ENCODE results near the gene EXOC4.
"Not testable (repeated sequence)": the region's sequence is repeated elsewhere in the genome, so short reads cannot be mapped to it uniquely, and the experiment has no call there.

The EXOC4 gene

DNA sequence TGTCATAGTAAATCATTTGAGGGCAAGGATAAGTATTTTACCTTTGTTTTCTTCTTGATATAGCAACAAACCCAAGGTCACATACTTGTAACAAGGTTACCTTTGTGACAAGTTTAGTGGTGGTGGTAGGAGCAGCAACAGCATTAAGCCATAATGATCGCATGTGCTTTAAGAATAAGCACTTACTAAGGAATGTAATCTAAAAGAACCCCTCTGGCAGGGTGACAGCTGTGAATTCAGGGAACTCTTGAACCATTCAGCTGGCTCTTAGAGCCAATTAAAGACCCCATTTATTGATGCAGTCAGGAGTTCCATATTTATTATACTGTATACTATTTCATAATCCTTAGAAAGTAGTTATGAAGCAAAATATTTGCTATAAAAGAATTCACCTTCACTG is 370.8 kb downstream of the EXOC4 start:
- DNase-seq (ENCODE audit: low read depth in 2 of 2), result no peak

DNA sequence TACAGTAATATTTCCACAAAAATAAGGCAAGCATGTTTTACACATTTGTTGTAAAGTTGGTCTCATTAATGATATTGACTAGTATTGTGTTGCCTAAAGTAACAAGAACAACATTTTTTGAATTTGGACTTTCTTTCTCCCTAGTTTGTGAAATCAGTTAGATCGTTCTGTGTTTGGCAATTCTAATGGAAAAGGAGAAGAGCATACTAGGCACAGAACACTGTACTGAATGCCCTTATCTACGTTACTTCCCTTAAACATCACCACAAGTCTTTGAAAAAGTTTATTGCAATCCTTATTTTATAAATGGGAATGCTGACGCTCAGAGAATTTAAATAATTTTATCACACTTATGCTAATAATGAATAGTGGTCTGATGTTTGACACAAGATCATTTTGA is 372.2 kb downstream of the EXOC4 start:
- DNase-seq (ENCODE audit: low read depth in 2 of 2), result no peak

DNA sequence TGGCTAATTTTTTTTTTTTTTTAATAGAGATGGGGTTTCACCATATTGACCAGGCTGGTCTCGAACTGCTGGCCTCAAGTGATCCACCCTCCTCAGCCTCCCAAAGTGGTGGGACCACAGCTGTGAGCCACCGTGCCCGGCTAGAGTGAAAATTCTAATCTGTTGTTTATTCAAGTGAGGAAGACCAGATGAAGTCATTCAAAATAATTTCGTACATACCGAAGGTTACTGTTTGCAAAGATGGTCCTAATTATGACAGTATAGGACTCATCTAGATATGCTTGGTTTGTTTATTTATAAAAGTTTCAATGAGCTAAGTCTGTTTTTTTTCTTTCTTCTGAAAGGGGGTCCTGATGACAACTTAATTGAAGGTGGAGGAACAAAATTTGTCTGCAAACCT is 376.8 kb downstream of the EXOC4 start:
- no peak for DNase-seq (ENCODE audit: low read depth in 2 of 2)

DNA sequence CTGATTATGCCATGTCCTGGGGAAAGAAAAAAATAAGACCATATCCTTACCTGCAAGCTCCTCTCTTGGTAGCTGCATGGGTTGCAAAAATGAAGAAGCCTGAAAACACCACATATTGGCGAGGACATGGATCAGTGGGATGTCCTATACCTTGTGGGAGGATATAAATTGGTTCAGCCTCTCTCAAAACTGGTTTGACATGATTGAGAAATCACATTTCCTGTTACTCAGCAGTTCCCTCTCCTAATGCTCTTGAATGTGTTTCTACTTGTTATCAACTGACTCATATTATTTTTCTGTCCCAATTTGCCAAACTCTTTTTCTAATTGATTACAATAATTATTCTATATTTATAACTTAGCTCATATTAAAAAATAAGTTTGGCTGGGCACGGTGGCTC is 380.2 kb downstream of the EXOC4 start:
- no peak for DNase-seq (ENCODE audit: low read depth in 2 of 2)

DNA sequence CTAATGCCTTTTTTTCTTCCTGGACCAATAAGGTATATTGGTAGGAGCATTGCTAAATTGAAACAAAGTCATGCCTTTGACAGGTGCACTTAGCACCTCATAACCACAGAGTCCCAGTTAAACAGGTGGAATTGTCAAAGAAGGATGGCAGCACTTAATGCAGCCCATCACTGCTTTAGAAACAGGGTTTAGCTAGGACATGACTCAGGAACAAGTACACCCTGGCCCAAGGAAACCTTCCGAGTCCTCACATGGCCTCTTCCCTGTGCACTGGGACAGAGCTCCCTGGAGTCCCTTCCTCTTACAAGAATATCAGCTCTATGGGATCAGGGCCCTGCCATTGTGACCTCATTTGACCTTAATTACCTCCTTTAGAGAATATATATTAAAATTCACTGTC is 382.7 kb downstream of the EXOC4 start:
- no peak for DNase-seq (ENCODE audit: low read depth in 2 of 2)

DNA sequence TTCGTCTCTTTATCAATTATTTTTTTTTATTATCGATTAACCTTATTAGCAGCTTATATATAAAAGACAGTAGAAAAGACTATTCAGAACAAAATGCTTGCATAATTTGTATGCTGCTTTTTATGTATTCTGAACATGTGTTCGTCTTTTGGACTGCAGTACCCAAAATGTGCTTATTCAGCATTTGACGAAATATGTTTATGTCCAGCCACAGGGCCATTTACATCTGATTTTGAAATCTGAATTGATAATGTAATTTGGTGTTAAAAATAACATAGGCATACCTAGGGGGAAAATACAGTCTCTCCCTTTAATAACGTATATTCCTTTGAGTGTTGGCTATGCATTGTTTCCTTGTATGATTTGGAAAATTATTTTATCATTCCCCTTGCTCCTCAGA is 386.0 kb downstream of the EXOC4 start:
- DNase-seq (ENCODE audit: low read depth in 2 of 2), result no peak

DNA sequence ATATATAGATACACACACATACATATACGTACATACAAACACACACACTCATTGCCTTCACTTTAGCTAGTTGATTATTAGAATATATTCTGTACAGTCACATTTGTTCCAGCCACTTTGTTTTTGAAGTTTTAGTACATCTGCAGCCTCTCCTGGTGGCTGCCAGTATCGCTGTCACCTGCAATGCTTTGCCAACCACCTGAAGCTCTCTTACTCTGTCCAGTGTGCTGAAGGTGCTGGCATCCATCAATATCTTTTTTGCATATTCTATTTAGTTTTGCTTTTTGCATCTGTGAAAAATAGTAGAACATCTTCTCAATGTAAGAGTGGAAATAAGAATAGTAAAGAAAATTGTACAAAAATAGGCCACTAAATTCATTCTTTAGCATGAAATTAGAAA is 388.6 kb downstream of the EXOC4 start:
- DNase-seq (ENCODE audit: low read depth in 2 of 2), result no peak

DNA sequence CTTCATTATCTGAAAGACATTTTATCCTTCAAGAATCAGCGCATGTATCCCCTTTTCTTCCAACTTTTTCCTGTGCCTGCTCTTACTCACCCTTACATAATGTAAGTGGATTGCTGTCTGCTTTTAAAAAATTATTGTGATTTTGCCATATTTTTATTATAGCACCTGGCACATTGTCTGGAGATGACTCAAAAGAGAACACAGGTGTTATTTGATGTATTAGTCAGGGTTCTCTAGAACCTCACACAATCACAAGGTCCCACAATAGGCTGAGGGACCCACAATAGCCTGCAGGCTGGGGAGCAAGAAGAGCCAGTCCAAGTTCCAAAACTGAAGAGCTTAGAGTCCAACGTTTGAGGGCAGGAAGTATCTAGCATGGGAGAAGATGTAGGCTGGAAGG is 390.0 kb downstream of the EXOC4 start:
- no peak for DNase-seq (ENCODE audit: low read depth in 2 of 2)

DNA sequence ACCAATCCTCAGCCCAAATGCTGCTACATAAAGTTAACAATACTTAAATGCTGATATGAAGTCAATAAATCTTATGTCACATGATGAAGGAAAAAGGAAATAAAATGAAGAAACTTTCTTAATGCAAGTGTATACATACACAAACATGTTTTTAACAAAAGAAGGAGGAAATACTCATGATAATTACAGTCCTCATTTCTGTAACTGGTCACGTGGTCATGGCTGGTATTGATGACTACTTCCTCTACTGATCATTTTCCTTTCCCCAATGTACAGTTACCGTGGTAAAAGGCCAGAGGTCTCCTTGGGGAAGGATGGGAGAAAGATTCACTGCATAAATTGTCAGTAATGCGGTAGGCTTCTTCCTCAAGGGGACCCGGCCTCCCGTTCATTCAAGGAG is 390.8 kb downstream of the EXOC4 start:
- not testable (repeated sequence) for DNase-seq (ENCODE audit: low read depth in 2 of 2)

DNA sequence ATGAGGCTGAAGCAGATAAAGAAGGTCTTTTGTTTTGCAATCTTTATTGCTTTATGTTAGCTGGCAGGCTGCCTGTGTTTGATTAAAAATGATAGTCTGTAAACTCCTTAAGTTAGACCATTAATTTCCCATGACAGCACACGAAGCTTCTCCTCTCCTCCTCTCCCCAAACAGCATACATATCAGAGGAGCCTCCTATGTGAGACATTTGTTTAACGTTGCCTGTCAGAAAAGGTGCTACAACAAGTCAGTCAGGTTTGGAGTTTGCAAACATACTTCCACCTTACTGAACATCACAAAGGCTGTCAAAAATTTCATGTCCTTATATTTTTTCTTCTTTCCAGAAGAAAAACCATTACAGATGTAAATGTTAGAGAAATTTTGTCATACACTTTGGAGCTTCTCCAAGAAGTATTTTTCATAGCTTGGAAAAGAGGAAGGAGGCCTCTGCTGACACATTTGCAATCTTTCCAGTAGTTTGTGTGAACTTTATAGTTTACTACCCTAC is 393.1 kb downstream of the EXOC4 start:
- no peak for DNase-seq (ENCODE audit: low read depth in 2 of 2)

DNA sequence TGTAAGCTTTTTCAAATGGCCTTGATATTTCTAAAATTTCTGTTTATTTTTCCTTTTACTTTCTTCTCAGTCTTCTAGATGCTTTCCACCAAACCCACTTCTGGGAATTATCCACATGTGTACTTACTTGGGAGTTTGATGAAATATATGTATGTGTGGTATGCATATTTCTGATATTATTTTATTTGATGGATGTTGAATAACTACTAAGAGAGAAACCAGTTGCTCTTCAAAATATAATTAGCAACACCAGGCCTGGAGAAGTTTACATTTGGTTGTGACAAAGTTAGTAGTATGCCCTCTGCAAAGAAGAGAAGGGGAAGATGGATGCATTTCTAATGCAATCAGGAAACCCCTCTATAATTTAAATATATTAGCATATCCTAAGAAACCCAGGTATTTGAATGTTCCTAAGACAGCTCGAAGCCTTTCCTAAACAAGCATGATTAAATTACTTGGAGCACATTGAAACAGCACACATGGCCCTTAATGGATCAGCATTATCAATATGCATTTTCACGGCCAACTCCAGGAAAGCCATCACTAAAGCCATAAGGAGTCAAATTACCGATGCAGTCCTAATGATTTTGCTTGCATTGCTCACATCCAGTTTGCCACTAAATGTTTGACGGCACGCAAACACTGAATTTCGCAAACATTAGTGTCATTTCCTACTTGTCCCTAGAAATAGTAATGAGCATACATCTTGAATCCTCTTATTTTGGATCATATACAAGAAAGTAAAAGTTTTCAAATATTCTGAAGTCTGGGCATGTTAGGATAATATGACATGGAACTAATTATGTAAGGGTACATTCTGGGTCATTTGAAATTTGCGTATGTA is 393.8 kb downstream of the EXOC4 start:
- DNase-seq (ENCODE audit: low read depth in 2 of 2), result no peak

DNA sequence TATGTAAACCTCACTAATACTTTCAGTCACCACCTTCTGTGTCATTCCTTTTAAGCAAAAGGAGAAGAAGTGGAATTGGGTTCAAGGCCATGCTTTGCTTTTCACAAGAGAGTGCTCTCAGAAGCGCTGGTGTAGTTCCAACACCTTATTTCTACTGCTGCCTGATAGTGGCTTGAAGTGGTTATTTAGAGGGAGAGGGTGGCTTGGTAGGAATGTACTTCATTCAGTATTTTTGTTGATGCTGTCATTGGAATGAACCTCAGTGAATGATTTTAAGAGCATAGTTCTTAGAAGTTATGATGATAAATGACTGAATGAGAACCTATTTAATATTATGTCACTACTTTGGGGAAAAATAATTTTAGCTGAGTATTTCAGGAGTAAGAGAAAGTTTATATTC is 396.7 kb downstream of the EXOC4 start:
- DNase-seq (ENCODE audit: low read depth in 2 of 2), result no peak

DNA sequence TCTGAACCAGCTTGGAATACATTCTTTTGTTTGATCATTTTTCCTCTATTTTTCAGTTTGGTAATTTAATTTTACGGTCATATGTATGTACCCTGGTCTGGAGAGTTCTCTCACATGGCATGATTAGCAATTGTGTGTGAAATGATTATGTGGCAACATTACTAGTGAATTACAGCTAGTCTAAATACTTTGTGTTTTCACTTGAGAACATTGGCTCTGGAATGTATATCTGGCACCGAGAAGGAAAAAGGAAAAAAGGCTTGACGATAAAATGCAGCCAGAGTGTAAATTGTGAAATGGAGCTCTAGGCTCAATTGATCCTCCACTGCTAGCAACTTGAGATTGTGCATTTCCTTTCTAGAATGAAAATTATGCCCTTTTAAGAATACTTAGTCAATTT is 397.2 kb downstream of the EXOC4 start:
- no peak for DNase-seq (ENCODE audit: low read depth in 2 of 2)

DNA sequence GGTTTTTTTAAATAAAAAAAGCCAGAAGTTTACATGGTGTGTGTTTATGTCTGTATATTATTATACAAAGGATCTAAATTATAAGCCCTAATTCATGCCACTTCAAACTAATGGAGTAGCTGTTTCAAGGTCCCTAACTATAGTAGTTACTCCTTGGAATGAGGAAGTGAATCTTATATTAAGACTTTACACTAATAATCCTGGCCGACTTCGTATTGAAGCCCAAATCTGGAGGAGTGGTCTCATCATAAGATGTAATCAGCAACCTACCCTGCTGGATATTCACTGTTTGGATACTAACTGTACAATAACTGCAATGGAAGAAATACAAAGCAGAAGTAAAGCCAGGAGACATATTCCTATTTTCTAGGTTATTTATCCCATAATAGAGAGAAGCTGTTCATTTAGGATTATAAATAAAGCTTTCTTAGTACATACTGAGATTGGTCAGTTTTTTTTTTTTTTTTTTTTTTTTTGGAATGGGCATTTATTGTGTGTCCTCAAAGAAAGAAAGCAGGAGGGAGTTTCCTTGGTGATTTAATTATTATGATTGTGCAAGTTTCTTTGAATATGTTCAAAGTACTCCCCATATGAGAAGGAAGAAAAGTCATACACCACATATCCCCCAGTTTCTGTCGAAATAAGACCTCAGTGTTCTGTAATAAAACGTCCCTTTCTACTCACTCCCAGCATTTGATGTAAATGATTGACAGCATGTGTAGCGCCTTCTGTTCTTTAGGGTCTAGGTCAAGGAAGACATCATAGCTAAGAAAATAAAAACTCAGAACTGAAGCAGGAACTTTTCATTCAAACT is 397.8 kb downstream of the EXOC4 start:
- DNase-seq (ENCODE audit: low read depth in 2 of 2), result no peak

DNA sequence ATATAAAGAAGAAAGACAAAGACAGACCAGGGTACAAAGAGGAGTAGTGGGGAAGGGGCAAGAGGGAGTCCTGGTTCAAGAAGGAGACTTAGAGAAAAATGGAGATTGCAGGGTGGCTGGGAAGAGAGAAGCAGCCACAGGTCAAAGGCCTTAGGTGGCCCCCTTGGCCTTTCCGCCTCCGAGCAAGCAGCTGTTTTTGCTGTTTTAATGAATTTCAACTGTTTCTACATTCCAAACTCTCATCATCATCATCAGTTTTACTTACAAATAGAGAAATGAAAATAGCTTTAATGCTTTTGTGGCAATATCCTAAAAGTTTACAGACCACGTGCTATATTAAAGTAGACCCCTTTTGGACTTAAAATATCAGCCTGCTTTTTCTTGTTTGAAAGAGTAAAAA is 399.7 kb downstream of the EXOC4 start:
- no peak for DNase-seq (ENCODE audit: low read depth in 2 of 2)

DNA sequence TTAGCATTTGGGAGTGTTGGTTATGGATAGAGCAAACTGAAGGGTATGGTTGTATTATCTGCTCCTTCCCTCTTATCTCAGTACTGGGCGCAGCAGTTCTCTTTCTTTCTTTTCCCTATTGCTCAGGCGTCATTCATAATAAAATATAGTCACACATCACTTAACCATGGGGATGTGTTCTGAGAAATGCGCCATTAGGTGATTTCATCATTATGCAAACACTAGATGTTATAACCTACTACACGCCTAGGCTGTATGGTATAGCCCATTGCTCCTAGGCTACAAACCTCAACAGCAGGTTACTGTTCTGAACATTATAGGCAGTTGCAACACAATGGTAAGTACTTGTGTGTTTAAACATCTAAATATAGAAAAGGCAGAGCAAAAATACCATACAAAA is 401.7 kb downstream of the EXOC4 start:
- DNase-seq (ENCODE audit: low read depth in 2 of 2), result no peak

DNA sequence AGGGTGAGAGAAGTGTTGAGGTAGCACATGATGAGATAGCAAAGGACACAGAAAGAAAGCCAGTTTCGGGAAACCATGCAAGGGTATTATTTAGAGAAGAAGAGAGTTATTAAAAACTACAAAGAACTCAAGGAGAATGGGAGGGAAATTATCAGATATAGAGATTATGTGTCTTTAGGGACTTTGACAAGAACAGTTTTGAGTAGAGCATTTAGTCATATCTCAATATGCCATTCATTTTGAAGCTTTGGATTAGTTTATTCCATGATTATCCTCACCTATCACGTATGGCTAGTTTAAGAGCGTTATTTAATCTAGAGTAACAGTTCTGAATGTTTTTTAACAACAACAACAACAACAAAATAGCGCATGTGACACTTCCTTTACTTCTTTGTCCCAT is 409.4 kb downstream of the EXOC4 start:
- DNase-seq (ENCODE audit: low read depth in 2 of 2), result no peak

DNA sequence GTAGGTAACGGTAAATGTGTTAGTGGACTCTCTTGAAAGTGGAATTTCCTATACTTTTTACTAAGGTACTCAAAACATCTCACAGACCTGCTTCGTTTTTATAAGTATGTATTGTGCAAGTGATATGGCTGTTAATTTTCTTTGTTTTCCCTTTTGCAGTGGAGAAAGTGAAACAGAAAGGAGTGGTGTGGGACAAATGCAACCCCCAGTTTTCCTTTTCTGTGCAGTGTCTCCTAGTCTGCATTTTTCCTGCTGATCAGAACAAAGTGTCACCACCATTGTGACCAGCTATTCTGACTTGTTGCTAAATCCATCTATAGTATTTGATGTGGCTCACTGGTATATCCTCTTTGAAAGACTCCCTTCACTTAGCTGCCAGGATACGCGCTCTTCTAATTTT is 410.0 kb downstream of the EXOC4 start:
- no peak for DNase-seq (ENCODE audit: low read depth in 2 of 2)

DNA sequence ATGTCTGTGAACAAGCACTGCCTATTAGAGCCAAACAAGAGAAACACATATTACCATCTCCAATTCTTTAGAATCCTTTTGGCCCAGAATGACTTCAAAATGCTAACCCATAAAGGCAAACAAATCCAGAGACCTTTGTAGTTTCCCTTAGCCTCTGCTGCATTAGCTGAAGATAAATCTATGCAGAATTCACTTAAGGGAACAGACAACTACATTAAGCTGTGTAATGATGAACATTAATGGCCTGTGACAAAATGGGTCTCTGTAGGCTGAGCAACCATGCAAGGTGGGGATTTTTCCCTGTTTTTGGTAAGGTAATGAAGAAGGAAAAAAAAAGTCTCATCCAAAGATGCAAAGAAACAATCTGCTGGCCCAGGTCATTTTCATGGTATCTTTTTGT is 411.6 kb downstream of the EXOC4 start:
- DNase-seq (ENCODE audit: low read depth in 2 of 2), result no peak

DNA sequence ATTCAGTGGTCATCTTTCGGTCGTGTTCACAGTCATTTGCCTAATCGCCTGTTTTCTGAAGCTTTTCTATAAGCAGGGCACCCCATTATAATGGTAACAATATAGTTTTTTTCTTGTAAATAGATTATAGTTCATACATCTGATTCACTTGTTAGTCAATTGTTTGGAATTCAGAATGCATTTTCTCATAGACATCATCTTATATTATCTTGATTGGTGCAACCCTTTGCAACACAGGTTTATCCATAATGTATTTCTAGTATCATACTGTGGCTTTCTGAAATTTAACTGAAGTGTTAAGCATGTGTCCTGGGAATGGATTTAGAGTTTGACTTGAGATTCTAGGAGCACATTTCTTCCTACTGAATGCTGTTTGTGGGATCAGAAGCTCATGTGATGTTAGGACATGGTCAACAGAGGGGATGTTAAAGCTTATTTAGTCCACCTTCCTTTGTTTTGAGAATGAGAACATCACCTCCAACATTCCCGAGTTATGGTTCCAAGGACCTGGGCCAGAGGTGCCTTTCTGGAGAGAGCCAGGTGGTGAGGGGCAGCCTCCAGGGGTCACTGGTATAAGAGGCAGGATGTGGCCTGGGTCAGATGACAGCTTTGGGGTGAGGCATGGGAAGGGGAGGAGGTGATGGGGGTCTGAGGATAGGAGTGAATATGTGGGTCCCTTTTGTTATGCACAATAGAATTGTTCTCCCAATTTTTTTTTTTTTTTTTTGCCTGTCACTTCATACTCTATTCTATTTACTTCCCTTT is 415.6 kb downstream of the EXOC4 start:
- DNase-seq (ENCODE audit: low read depth in 2 of 2), result no peak

DNA sequence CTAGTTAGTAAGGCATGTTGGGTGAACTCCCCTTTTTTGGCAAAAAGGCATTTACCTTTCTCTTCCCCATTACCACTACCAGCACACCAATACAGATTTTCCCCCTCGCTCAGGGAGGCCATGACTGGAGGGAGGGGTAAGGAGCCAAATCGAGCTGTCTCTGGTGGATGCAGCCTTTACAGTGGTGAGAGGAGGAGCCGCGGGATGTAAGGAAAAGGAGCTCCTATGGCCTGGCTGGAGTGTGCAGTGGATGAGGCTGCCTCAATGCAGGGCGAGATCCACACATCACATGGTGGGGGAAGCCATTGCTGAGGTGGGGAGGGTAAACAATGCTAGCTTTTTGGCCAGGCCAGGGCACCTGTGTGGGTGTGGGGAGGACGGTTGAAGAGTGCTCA is 416.2 kb downstream of the EXOC4 start:
- no peak for DNase-seq (ENCODE audit: low read depth in 2 of 2)

DNA sequence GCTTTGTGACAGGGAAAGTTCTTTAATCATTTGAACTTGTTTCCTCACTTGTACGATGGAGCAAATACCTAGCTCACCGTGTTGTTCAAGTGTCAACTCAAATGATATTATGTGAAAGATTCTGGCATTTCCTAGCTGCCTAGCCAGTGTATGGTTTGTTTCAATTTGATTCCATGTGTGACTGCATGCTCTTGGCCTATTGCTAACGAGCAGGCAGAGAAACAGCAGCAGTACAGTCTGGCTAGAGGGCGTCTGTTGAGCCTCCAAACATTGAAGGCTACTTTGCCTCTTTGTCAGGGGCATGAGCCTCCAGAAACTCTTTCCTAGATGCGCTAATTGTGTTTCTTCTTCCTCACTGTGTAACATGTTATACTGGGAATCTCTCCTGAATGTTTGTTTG is 417.4 kb downstream of the EXOC4 start:
- DNase-seq (ENCODE audit: low read depth in 2 of 2), result no peak
